ENCODE results near the gene RAPGEF5. TPM values are rescaled to one million over a fixed set of nuclear protein-coding genes. Genes with fewer than 3 reads are reported as not detected.
A peak's percentile ranks its signal among the peaks of the same experiment; 100 is the strongest.

RAPGEF5 gene
- total RNA-seq, 1 experiment from 2014 or later = 3.4 TPM

DNA sequence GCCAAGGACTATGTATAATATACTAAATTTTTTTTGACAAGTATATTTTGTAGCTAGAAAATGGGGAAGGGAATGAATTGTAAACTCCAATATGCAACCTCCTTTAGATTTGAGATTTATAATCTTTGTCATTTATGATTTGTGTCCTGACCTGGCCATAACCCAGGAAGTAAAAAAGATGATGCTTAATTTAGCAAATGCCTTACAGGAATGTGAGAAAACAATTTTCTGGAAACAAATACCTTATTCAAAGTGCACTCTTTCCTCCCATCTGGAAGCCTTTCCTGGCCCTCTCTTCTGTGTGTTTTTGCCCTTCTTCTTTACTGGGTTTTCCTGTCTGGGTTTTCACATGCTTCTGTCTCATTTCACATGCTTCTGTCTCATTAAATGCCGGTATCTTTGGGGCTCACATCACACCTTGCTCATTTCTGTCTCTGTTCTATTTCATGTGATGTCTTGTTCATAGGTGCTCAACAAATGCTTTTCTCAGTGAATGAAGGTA, 149.2 kb downstream of the RAPGEF5 start:
- in situ Hi-C loops (cut with HindIII; ENCODE audit: low sequenced_read_pairs) = no loop called here
- DNase-seq (ENCODE audit: low spot score) = no peak

DNA sequence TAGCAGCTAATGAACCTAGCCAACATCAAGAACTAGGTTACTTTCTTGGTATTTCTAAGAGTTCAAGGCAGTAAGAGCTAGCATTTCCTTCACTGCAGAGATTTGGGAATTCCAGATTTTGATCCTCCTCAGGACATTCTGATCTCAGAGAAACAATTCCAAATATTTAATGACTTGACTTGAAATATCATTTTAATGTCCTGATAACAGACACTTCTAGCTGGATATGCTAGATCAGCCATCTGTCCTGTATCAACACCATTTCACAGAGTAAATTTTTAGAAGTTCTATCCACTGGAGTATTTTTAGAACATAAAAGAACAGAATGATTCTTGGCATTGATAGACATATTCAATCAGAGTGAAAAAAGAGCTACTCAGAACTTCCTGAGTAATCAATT, 151.3 kb downstream of the RAPGEF5 start:
- in situ Hi-C loops (cut with HindIII; ENCODE audit: low sequenced_read_pairs) = no loop called here
- no peak for DNase-seq (ENCODE audit: low spot score)

- no peak for DNase-seq (ENCODE audit: low spot score)
- in situ Hi-C loops (cut with HindIII; ENCODE audit: low sequenced_read_pairs) = no loop called here
These were observed 152.6 kb downstream of the RAPGEF5 start for GRCh38 chr7:22204312-22204711.

DNA sequence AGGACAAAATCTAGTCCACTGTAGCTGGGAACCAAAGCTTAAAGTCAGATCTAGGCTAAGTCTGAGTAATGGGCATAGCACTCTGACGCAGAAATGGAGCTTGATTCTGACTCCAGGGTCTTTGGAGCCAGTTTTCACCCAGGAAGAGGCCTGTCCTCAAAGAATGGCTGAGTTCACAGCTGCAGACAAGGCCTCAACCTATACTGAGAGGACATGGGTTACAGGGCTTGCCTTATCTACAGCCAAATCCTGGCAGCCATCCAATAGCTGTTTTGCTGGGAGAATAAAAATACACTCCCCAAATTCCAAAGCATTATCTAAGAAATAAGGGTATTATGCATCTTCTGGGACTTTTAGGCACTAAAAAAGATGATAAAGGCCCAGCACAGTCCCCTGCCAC, 154.8 kb downstream of the RAPGEF5 start:
- in situ Hi-C loops (cut with HindIII; ENCODE audit: low sequenced_read_pairs) = no loop called here
- no peak for DNase-seq (ENCODE audit: low spot score)

DNA sequence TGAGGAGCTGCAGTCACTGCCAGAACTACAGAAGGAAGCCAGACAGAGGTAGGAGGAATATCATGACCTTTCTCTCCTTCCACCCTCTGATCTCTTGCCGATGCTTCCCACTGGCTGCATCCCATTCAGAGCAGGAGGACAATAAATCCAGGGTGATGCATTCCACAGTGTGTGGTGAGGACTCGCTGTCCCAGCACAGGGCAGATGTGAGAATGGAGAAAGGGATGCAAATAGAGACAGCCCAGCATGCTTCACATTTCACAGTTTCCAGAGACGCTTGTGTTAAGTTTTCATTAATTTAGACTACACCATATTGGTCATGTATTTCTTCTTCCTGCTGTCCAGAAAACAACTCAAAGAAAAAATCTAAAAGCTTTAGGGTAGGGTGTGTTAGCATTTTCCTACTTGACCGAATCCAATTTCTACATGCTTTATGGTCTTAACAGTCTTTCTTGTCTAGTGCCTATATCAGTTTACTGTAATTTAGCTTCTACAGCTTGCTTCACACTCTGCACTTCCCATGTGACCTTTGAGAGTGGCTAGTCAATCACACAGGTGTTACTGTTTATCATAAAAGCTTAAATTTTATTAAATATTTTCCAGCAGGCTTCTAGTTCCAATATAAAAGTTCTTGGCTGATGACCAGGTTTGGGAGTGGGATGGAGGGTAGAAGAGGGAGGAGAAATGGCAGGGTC, 155.6 kb downstream of the RAPGEF5 start:
- in situ Hi-C loops (cut with HindIII; ENCODE audit: low sequenced_read_pairs) = no loop called here
- DNase-seq (ENCODE audit: low spot score) = no peak

- in situ Hi-C loops (cut with HindIII; ENCODE audit: low sequenced_read_pairs) = no loop called here
- no peak for DNase-seq (ENCODE audit: low spot score)
These were observed 156.2 kb downstream of the RAPGEF5 start for GRCh38 chr7:22200777-22201176.

- in situ Hi-C loops (cut with HindIII; ENCODE audit: low sequenced_read_pairs) = no loop called here
- DNase-seq (ENCODE audit: low spot score) = no peak
These were observed 156.7 kb downstream of the RAPGEF5 start for GRCh38 chr7:22200238-22200637.

DNA sequence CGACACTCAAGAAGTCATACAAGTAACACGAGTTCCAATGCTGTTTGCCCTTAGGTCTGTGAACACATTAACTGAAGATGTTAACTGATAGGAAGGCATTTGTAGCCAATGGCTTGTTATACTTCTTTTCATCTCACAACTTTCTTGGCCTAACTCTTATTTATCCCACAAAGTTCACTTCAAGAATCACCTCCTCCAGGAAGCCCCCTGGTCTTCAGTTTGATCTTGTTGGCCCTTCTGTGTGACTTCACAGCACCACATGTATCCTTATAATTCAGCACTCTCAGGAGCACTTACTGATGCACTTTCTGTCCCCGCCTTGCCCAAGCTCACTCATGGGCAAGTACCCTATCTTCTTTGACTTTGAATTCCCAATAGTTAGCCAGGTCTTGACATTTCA, 159.6 kb downstream of the RAPGEF5 start:
- no peak for DNase-seq (ENCODE audit: low spot score)
- in situ Hi-C loops (cut with HindIII; ENCODE audit: low sequenced_read_pairs) = no loop called here

GRCh38 chr7:22196429-22196828, 160.5 kb downstream of the RAPGEF5 start:
- DNase-seq (ENCODE audit: low spot score) = no peak
- in situ Hi-C loops (cut with HindIII; ENCODE audit: low sequenced_read_pairs) = no loop called here

DNA sequence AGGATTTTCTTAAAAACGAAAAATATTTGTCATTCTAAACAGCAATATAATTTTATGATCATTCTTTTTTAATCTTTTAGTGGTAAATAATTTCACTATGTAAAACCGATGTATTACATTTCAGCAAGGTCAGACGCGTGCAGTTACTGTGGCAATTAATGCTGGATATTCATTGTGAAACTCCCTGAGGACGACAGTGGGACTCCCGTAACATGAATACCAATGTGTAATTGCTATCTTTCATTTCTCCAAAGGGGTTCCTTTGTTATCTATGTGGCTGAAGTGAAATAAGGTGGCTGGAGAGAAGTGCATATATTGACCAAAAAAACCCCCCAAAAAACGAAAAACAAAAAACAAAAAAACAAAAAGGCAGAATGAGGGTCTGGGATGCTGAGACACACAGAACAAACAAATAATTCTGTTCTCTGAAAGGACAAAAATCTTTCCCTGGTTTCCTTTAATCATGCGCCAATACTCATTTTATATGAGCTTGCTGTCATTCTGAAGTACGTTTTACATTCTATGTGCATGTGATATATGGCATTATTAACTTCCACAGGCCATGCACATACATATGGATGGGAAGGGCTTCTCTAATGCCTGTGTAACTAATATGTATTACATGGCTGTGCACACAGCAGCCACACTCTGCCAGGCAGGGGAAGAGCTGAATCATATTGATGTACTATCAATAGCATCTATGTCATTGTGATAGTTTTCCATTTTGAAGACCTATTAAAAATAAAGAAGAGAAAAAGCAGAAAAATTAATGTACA, 161.4 kb downstream of the RAPGEF5 start:
- in situ Hi-C loops (cut with HindIII; ENCODE audit: low sequenced_read_pairs) = no loop called here
- no peak for DNase-seq (ENCODE audit: low spot score)

GRCh38 chr7:22194658-22195273, 162.2 kb downstream of the RAPGEF5 start:
- DNase-seq (ENCODE audit: low spot score) = peak; percentile 71
- in situ Hi-C loops (cut with HindIII; ENCODE audit: low sequenced_read_pairs) = no loop called here

GRCh38 chr7:22193450-22193983, 163.4 kb downstream of the RAPGEF5 start:
- DNase-seq (ENCODE audit: low spot score) = peak; percentile 93
- in situ Hi-C loops (cut with HindIII; ENCODE audit: low sequenced_read_pairs) = no loop called here

GRCh38 chr7:22192801-22193200, 164.2 kb downstream of the RAPGEF5 start:
- DNase-seq (ENCODE audit: low spot score) = peak; percentile 57
- in situ Hi-C loops (cut with HindIII; ENCODE audit: low sequenced_read_pairs) = no loop called here

- DNase-seq (ENCODE audit: low spot score) = no peak
- in situ Hi-C loops (cut with HindIII; ENCODE audit: low sequenced_read_pairs) = no loop called here
These were observed 166.2 kb downstream of the RAPGEF5 start for GRCh38 chr7:22190736-22191135.

DNA sequence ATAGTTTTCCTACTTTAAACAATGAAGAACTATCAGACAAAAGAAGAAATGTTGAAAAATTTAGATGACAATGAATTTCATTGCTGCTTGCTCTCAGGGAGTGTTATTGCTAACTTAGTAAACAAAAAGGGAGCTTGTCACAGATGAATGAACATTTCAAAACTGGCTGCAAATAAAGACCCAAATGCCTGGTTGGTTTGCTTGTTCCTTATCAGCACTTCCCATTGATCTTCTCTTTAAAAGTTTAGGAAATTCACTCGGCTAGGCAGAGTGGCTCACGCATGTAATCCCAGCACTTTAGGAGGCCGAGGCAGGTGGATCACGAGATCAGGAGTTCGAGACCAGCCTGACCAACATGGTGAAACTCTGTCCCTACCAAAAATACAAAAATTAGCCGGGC, 167.2 kb downstream of the RAPGEF5 start:
- DNase-seq (ENCODE audit: low spot score) = no peak
- in situ Hi-C loops (cut with HindIII; ENCODE audit: low sequenced_read_pairs) = no loop called here

GRCh38 chr7:22189230-22189629, 167.7 kb downstream of the RAPGEF5 start:
- DNase-seq (ENCODE audit: low spot score) = no peak
- in situ Hi-C loops (cut with HindIII; ENCODE audit: low sequenced_read_pairs) = no loop called here

- in situ Hi-C loops (cut with HindIII; ENCODE audit: low sequenced_read_pairs) = no loop called here
- no peak for DNase-seq (ENCODE audit: low spot score)
These were observed 169.1 kb downstream of the RAPGEF5 start for GRCh38 chr7:22187691-22188348.

DNA sequence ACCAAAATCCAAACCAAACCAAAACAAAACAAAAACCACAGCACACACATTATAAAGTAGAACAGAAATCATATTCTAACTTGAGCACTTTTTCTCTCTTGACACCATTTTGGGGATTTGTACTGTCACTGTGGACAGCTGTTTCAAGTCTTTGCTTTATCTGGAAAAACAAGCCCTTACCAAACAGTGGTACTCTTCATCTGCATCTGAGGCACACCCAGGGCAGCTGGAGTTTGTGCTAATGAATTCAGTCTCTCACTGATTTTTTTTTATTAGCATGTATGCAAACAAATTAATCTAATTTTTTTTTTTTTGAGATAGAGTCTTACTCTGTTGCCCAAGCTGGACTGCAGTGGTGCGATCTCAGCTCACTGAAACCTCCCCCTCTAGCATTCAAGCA, 171.4 kb downstream of the RAPGEF5 start:
- in situ Hi-C loops (cut with HindIII; ENCODE audit: low sequenced_read_pairs) = no loop called here
- no peak for DNase-seq (ENCODE audit: low spot score)

DNA sequence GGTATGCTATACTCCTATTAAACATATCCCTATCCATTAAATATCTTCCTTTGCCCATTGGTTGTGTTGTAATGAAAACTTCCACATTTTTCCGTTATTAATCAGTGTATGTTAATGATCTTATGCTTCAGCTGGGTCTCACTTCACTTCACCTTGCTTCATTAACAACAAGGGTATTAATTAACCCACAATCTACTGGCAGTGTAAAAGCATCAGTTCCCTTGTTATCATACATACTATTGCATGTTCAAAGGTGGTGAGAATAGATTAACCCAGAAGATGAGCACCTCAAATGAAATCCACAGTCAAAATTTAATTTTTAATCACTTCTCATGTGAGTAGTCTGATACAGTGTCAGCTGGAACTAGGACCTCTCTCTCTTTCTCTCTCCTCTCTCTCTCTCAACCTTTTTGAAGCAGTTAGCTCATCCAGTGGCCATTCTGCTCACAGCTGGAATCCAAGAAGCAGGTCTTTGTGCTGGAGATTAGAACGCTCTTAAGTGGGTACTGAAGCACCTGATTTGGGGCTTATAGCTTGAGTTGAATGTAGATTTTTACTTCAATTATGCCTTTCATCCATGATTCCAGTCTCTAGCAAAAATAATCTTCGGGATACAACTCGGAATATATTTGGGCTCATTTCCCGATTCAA, 172.3 kb downstream of the RAPGEF5 start:
- DNase-seq (ENCODE audit: low spot score) = no peak
- in situ Hi-C loops (cut with HindIII; ENCODE audit: low sequenced_read_pairs) = no loop called here
